Testis (tissue), 3 donors: ENCODE data around the gene TTLL11. TPM values are rescaled to one million over a fixed set of nuclear protein-coding genes. Genes with fewer than 3 reads are reported as not detected.

ENCODE experiments used
- DNase-seq: peaks from one replicate; pipeline ENCODE4 v3.0.0-alpha.2; 2019
- H3K27ac ChIP-seq, 2 donors: fragments of 200-600 bp; sonication (generic); one replicate each; pipeline ENCODE4 v1.5.1; 2019
- H3K27me3 ChIP-seq: fragments of 200-600 bp; sonication (generic); one replicate; pipeline ENCODE4 v1.5.1; 2019
- H3K36me3 ChIP-seq: fragments of 200-600 bp; sonication (generic); one replicate; pipeline ENCODE4 v1.5.1; 2017; ENCODE audit warnings: low read depth; ENCODE audit errors: missing control alignments
- H3K4me1 ChIP-seq: fragments of 200-600 bp; sonication (generic); one replicate; pipeline ENCODE4 v1.5.1; 2019
- H3K4me3 ChIP-seq, 2 donors: fragments of 200-600 bp; sonication (generic); one replicate each; pipeline ENCODE4 v1.5.1; 2017 to 2019
- H3K9me3 ChIP-seq: fragments of 200-600 bp; sonication (generic); one replicate; pipeline ENCODE4 v1.5.1; 2017
- POLR2A ChIP-seq: fragments of 450-650 bp; IDR thresholded peaks from one replicate; pipeline ENCODE4 v1.6.1; 2017; ENCODE audit warnings: antibody characterized with exemption, mild to moderate bottlenecking, moderate library complexity
- WGBS, 2 donors: methylation state at CpG; one replicate each; pipeline ENCODE4 v1.1.5; 2018; 5-methylcytosine and 5-hydroxymethylcytosine counted together
- intact Hi-C: fragments of 100-400 bp; cut with DNase I; formaldehyde crosslinking; loops from one replicate; pipeline ENCODE4 v1.15.1; 2023; ENCODE audit warnings: low total_unique reads
- polyA plus RNA-seq: library from polyadenylated mRNA; stranded (reverse); fragments of 350-450 nt; fragmentation: Illumina TruSeq; extraction: RNeasy Lipid Tissue Mini Kit (QIAGEN cat#74804); gene quantifications from one replicate; pipeline ENCODE4 v1.2.3, GENCODE V29; 2014; ENCODE audit warnings: low read depth, low replicate concordance; ENCODE audit not compliant: insufficient read depth
- total RNA-seq, 2 donors: library from RNA; depleted of rRNA; stranded (reverse); fragments of >200 nt; gene quantifications; one replicate each; pipeline ENCODE4 v1.2.3, GENCODE V29; 2016
- TF ChIP-seq, protein P1 (sequence below), 3 experiments: fragments of 450-650 bp in 2 of 3; fragments of 200-600 bp in 1 of 3; sonication (generic) in 1 of 3; IDR thresholded peaks; one replicate each; pipeline ENCODE4 v1.5.1; 2016 to 2019; ENCODE audit warnings: antibody characterized with exemption in 3 of 3, mild to moderate bottlenecking in 2 of 3, moderate library complexity in 1 of 3

Gene TTLL11
- total and polyA plus RNA-seq, 3 donors from 2014 or later, result 17.8 to 36.5 (median 19.8) TPM

- DNase-seq, result no peak
- intact Hi-C loops, result no loop called here
- no peaks in the 10 kb centered on the region for H3K27me3 ChIP-seq
- TF ChIP-seq, protein P1, sequence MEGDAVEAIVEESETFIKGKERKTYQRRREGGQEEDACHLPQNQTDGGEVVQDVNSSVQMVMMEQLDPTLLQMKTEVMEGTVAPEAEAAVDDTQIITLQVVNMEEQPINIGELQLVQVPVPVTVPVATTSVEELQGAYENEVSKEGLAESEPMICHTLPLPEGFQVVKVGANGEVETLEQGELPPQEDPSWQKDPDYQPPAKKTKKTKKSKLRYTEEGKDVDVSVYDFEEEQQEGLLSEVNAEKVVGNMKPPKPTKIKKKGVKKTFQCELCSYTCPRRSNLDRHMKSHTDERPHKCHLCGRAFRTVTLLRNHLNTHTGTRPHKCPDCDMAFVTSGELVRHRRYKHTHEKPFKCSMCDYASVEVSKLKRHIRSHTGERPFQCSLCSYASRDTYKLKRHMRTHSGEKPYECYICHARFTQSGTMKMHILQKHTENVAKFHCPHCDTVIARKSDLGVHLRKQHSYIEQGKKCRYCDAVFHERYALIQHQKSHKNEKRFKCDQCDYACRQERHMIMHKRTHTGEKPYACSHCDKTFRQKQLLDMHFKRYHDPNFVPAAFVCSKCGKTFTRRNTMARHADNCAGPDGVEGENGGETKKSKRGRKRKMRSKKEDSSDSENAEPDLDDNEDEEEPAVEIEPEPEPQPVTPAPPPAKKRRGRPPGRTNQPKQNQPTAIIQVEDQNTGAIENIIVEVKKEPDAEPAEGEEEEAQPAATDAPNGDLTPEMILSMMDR (IDR thresholded peaks at IDR 0.05), result no peak
- no peak for TF ChIP-seq POLR2A
- WGBS, 2 donors, result 96% methylated on average over 10 of the region's 10 CpGs
- H3K36me3 ChIP-seq, result no peaks in the 10 kb centered on the region
- H3K27ac ChIP-seq, result no peak overlapping the region
- H3K4me3 ChIP-seq, result no peak overlapping the region
- no peaks in the 10 kb centered on the region for H3K9me3 ChIP-seq
- H3K4me1 ChIP-seq, result no peaks in the 10 kb centered on the region
Observed at GRCh38 chr9:122057211-122057610, 35.9 kb downstream of the TTLL11 start.

GRCh38 chr9:122056484-122056883, 36.6 kb downstream of the TTLL11 start:
- DNase-seq, result no peak
- no peak overlapping the region for H3K4me3 ChIP-seq
- no peak for TF ChIP-seq POLR2A
- TF ChIP-seq, protein P1 (IDR thresholded peaks at IDR 0.05), result no peak
- no peaks in the 10 kb centered on the region for H3K9me3 ChIP-seq
- H3K4me1 ChIP-seq, result no peaks in the 10 kb centered on the region
- no peak overlapping the region for H3K27ac ChIP-seq
- WGBS, 2 donors, result 86 to 90% methylated on average over 3 of the region's 3 CpGs
- H3K27me3 ChIP-seq, result no peaks in the 10 kb centered on the region
- intact Hi-C loops, result no loop called here
- no peaks in the 10 kb centered on the region for H3K36me3 ChIP-seq

DNA sequence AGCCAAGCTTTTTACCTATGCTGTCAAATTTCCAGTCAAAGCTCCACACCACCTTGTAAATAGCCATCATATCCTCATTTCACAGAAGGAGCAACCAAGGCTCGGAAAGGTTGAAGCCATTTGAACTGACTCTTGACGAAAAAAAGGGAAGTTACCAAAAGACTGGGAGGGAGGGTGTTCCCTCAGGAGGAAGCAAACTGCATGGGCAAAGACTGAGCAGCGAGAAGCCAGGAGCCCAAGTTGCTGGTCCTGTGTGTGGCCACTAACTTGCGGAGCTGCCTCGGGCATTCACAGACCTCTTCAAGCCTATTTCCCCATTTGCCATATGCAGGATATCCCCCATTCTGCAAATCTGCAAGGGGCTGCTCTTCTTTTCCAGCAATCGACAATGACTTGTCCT, 37.4 kb downstream of the TTLL11 start:
- intact Hi-C loops, result no loop called here
- no peak overlapping the region for H3K4me3 ChIP-seq
- H3K27me3 ChIP-seq, result no peaks in the 10 kb centered on the region
- no peak overlapping the region for H3K27ac ChIP-seq
- H3K36me3 ChIP-seq, result no peaks in the 10 kb centered on the region
- no peaks in the 10 kb centered on the region for H3K9me3 ChIP-seq
- WGBS, 2 donors, result 92 to 94% methylated on average over 6 of the region's 6 CpGs
- TF ChIP-seq, protein P1 (IDR thresholded peaks at IDR 0.05), result no peak
- no peak for TF ChIP-seq POLR2A
- DNase-seq, result no peak
- no peaks in the 10 kb centered on the region for H3K4me1 ChIP-seq

DNA sequence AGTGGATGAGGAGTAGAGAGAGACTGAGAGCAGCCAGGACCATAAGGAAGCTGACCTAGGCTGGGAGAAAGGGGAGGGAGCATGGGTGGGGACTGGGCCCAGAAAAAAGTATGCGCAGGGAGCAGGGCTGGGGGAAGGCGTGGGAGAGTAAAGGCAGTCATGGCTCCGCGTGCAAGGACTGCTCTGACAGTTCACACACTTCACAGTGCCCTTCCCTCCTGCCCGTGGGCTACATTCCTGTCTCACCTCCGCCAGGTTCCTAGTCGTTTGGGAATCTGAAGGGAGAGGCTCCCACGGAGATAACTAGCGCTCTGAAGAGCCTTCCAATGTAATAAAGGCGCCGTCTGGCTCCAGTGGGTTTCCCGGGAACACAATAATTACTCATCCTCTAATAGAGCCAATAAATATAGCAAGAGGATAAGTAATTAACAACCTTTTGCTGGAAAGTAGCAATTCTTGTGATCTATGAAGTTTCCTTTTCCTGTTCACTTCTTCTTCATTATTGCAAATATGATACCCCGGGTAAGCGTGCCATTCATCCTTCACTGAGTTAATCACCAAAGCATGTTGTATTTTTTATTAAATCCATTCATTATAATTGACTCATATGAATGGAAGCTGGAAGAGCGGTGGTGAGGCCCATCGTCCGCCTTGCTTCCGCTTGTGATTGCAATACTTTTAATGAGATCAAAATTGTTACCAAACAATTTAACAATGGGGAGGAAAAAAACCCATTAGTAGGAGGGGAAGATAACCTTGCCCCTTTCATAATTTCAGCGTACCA, 39.3 kb downstream of the TTLL11 start:
- H3K27ac ChIP-seq, result no peak overlapping the region
- no peaks in the 10 kb centered on the region for H3K4me1 ChIP-seq
- H3K9me3 ChIP-seq, result no peaks in the 10 kb centered on the region
- DNase-seq, result no peak
- H3K27me3 ChIP-seq, result no peaks in the 10 kb centered on the region
- H3K36me3 ChIP-seq, result no peaks in the 10 kb centered on the region
- intact Hi-C loops, result no loop called here
- H3K4me3 ChIP-seq, result no peak overlapping the region
- TF ChIP-seq, protein P1 (IDR thresholded peaks at IDR 0.05), result no peak
- no peak for TF ChIP-seq POLR2A
- 70 to 73% methylated on average over 18 to 19 of the region's 19 CpGs for WGBS, 2 donors

- Histone ChIP-seq H3K36me3 (no peaks in the 10 kb centered on the region), H3K27ac (no peak overlapping the region), H3K4me3 (no peak overlapping the region), H3K4me1 (no peaks in the 10 kb centered on the region), H3K9me3 (no peaks in the 10 kb centered on the region), H3K27me3 (no peaks in the 10 kb centered on the region)
- 80 to 83% methylated on average over 10 of the region's 10 CpGs for WGBS, 2 donors
- no peak for DNase-seq
- TF ChIP-seq, protein P1 (IDR thresholded peaks at IDR 0.05), result no peak
- no peak for TF ChIP-seq POLR2A
- intact Hi-C loops, result no loop called here
Observed at GRCh38 chr9:122053064-122053463, 40.0 kb downstream of the TTLL11 start.
